HG03439 (cell line): ENCODE data around the gene PLCB1.
"Not testable (repeated sequence)": the region's sequence is repeated elsewhere in the genome, so short reads cannot be mapped to it uniquely, and the experiment has no call there.

ENCODE experiments used
- ATAC-seq: cut with Tn5 transposase; IDR thresholded peaks from one replicate; pipeline ENCODE4 v1.9.1; 2021; ENCODE audit warnings: mild to moderate bottlenecking, moderate library complexity; ENCODE audit not compliant: unreplicated experiment

PLCB1 gene

GRCh38 chr20:8578161-8578865 is 446.2 kb downstream of the PLCB1 start:
- ATAC-seq = no peak

GRCh38 chr20:8579035-8579434 is 447.0 kb downstream of the PLCB1 start:
- no peak for ATAC-seq

GRCh38 chr20:8581446-8582183 is 449.5 kb downstream of the PLCB1 start:
- no peak for ATAC-seq

- ATAC-seq = no peak
Measured at GRCh38 chr20:8583012-8583565, 451.0 kb downstream of the PLCB1 start.

GRCh38 chr20:8583566-8584043 is 451.5 kb downstream of the PLCB1 start:
- no peak for ATAC-seq

GRCh38 chr20:8587251-8587650 is 455.2 kb downstream of the PLCB1 start:
- ATAC-seq = no peak

- ATAC-seq = no peak
Measured at GRCh38 chr20:8587810-8588209, 455.7 kb downstream of the PLCB1 start.

- no peak for ATAC-seq
Measured at GRCh38 chr20:8589956-8590355, 457.9 kb downstream of the PLCB1 start.

GRCh38 chr20:8600910-8601541 is 469.0 kb downstream of the PLCB1 start:
- not testable (repeated sequence) for ATAC-seq

GRCh38 chr20:8601542-8601912 is 469.5 kb downstream of the PLCB1 start:
- peak; percentile 70 for ATAC-seq

GRCh38 chr20:8602389-8603116 is 470.5 kb downstream of the PLCB1 start:
- peak; percentile 81 for ATAC-seq

- no peak for ATAC-seq
Measured at GRCh38 chr20:8608470-8608869, 476.4 kb downstream of the PLCB1 start.

- no peak for ATAC-seq
Measured at GRCh38 chr20:8616792-8617191, 484.7 kb downstream of the PLCB1 start.

- ATAC-seq = no peak
Measured at GRCh38 chr20:8621001-8621400, 488.9 kb downstream of the PLCB1 start.

- no peak for ATAC-seq
Measured at GRCh38 chr20:8624046-8624445, 492.0 kb downstream of the PLCB1 start.

GRCh38 chr20:8624616-8625015 is 492.6 kb downstream of the PLCB1 start:
- no peak for ATAC-seq

- no peak for ATAC-seq
Measured at GRCh38 chr20:8627340-8628004, 495.4 kb downstream of the PLCB1 start.

GRCh38 chr20:8631271-8631670 is 499.2 kb downstream of the PLCB1 start:
- no peak for ATAC-seq

GRCh38 chr20:8633366-8633765 is 501.3 kb downstream of the PLCB1 start:
- ATAC-seq = no peak

- no peak for ATAC-seq
Measured at GRCh38 chr20:8635048-8635572, 503.0 kb downstream of the PLCB1 start.
